ENCODE measurements around the gene RTKN.

RTKN gene

DNA sequence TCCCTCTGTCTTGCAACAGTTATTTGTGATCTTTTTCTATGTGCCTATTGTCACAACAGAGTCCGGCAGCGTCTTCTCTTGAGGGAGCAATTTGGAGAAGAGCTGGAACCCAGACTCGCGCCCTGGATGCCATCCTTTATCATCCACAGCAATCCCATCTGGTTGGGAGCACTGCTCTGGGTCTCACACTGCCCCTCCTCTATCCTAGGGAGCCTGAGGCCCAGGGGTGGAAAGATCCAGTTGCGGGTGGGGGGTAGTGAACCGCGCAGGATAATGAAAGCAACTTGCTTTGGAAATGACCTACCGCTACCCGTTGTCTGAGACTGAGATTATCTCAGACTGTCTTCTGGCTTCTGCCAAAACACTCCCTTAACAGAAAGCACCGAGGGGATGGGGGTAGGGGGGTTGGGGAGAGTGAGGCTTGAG lies 17.2 kb upstream of the RTKN start:
- no peak overlapping the region for H2AFZ ChIP-seq (ENCODE audit: low read depth)
- H3K9ac ChIP-seq, result peak overlapping the region; percentile 43; the same call in 1 of the 2 replicates
- peaks cover 22% of the 10 kb centered on the region for H3K79me2 ChIP-seq (ENCODE audit: insufficient read depth, low read depth)
- no peaks in the 10 kb centered on the region for H4K20me1 ChIP-seq (ENCODE audit: insufficient read depth)
- H3K27me3 ChIP-seq (ENCODE audit: insufficient read depth, low read depth), result no peaks in the 10 kb centered on the region
- H3K4me1 ChIP-seq (ENCODE audit: low read depth, poor library complexity, severe bottlenecking), result peaks cover 27% of the 10 kb centered on the region
- peak overlapping the region; percentile 85 for H3K4me2 ChIP-seq
- H3K4me3 ChIP-seq (IDR thresholded peaks at IDR 0.05; ENCODE audit: insufficient read depth, low read depth, low read length), result peak overlapping the region; percentile 6
- TF ChIP-seq, protein P1, sequence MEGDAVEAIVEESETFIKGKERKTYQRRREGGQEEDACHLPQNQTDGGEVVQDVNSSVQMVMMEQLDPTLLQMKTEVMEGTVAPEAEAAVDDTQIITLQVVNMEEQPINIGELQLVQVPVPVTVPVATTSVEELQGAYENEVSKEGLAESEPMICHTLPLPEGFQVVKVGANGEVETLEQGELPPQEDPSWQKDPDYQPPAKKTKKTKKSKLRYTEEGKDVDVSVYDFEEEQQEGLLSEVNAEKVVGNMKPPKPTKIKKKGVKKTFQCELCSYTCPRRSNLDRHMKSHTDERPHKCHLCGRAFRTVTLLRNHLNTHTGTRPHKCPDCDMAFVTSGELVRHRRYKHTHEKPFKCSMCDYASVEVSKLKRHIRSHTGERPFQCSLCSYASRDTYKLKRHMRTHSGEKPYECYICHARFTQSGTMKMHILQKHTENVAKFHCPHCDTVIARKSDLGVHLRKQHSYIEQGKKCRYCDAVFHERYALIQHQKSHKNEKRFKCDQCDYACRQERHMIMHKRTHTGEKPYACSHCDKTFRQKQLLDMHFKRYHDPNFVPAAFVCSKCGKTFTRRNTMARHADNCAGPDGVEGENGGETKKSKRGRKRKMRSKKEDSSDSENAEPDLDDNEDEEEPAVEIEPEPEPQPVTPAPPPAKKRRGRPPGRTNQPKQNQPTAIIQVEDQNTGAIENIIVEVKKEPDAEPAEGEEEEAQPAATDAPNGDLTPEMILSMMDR (conservative IDR thresholded peaks at IDR 0.05; ENCODE audit: low read depth, low read length), result no peak
- H3K27ac ChIP-seq, result peak overlapping the region; percentile 27; the same call in 1 of the 2 replicates
- no peaks in the 10 kb centered on the region for H3K36me3 ChIP-seq (ENCODE audit: insufficient read depth)

DNA sequence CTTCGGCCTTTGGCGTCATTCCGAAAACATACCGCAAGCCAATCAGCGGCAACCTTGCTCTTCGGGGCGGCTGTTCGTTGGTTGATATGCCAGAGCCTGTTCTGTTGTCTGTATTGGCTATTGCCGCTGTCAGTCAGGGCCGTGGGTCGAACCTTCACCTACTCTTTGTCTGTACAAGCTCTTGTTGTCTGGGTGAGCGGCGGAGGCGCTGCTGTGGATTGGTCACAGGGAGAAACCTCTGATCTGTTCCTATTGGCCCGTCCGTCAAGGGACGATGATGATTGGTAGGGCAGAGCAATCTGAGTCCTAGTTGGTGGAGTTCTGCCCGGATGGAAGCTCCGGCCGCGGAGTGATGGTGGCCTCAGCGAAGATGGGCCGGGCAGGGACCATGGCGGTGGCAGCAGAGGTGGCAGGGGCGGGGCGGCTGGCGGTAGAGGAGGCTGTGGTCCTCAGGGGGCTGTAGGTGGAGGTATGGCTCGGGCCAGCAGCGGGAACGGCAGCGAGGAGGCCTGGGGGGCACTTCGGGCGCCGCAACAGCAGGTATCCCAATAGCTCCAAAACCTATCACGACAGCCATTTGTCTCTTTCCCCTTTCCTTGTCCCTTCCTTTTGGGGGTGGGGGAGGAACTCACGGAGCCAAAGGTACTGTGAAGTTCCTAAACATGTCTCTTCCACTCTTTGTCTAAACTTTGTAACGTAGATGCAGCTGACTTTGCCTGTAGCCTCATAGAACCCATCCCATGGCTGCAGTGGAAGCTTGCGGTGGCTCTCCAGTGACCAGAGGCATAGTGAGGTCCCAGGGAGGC lies 16.6 kb upstream of the RTKN start, which contains the start of gene WBP1:
TSS of gene WBP1 (plus strand) at position 307 of the 806 bp plus-strand sequence. CDS start at position 472, 165 bp downstream.
- no peaks in the 10 kb centered on the region for H3K27me3 ChIP-seq (ENCODE audit: insufficient read depth, low read depth)
- H3K9ac ChIP-seq, result peak within 1 kb of the TSS; percentile 80
- peak within 1 kb of the TSS; percentile 99 for H3K4me2 ChIP-seq
- peak within 1 kb of the TSS; percentile 94; the same call in 1 of the 2 replicates for H2AFZ ChIP-seq (ENCODE audit: low read depth)
- TF ChIP-seq, protein P1 (conservative IDR thresholded peaks at IDR 0.05; ENCODE audit: low read depth, low read length), result no peak
- no peaks in the 10 kb centered on the region for H3K36me3 ChIP-seq (ENCODE audit: insufficient read depth)
- H3K4me3 ChIP-seq (IDR thresholded peaks at IDR 0.05; ENCODE audit: insufficient read depth, low read depth, low read length), result peak within 1 kb of the TSS; percentile 84
- H4K20me1 ChIP-seq (ENCODE audit: insufficient read depth), result no peaks in the 10 kb centered on the region
- H3K4me1 ChIP-seq (ENCODE audit: low read depth, poor library complexity, severe bottlenecking), result peaks cover 25% of the 10 kb centered on the region
- H3K79me2 ChIP-seq (ENCODE audit: insufficient read depth, low read depth), result peaks cover 18% of the 10 kb centered on the region; the same call in 1 of the 2 replicates
- peak within 1 kb of the TSS; percentile 89 for H3K27ac ChIP-seq

DNA sequence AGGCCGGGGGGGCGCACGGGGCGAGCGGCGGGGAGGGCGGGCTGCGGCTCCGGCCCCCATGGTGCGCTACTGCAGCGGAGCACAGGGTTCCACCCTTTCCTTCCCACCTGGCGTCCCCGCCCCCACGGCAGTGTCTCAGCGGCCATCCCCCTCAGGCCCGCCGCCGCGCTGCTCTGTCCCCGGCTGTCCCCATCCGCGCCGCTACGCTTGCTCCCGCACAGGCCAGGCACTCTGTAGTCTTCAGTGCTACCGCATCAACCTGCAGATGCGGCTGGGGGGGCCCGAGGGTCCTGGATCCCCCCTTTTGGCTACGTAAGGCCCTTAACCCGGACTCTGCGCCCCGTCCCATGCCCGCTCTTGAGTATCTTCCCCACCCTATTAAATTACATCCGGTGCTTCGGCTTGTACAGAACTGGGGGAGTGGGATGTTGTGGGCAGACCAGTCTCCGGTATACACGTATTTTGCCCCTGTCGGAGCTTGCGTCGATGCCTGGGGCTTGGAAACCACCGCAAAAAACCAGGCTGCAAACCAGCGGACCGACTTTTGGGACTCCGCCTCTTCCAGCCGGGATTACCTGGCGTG lies 15.9 kb upstream of the RTKN start:
- TF ChIP-seq, protein P1 (conservative IDR thresholded peaks at IDR 0.05; ENCODE audit: low read depth, low read length), result no peak

DNA sequence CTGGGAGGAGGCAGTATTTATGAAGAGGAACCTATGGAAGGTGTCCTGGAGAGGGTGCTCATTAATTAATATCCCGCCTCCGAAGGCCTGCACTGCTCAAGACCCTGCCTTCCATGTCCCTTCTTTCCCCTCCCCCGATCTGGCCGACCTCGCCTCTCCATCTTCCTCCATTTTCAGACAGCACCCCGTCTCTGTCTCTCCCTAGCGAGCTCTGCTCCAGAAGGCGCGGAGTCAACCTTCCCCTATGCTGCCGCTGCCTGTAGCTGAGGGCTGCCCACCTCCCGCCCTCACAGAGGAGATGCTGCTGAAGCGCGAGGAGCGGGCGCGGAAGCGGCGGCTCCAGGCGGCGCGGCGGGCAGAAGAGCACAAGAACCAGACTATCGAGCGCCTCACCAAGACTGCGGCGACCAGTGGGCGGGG lies 15.4 kb upstream of the RTKN start:
- H3K79me2 ChIP-seq (ENCODE audit: insufficient read depth, low read depth), result peaks cover 14% of the 10 kb centered on the region; the same call in 1 of the 2 replicates
- H3K36me3 ChIP-seq (ENCODE audit: insufficient read depth), result no peaks in the 10 kb centered on the region
- H3K4me3 ChIP-seq (IDR thresholded peaks at IDR 0.05; ENCODE audit: insufficient read depth, low read depth, low read length), result peak overlapping the region; percentile 81
- peak overlapping the region; percentile 56; the same call in 1 of the 2 replicates for H2AFZ ChIP-seq (ENCODE audit: low read depth)
- H3K9ac ChIP-seq, result 0 out of 2 replicates have a peak overlapping the region, but pooled peaks have one; percentile 80
- peaks cover 31% of the 10 kb centered on the region for H3K4me1 ChIP-seq (ENCODE audit: low read depth, poor library complexity, severe bottlenecking)
- H3K27me3 ChIP-seq (ENCODE audit: insufficient read depth, low read depth), result no peaks in the 10 kb centered on the region
- H4K20me1 ChIP-seq (ENCODE audit: insufficient read depth), result no peaks in the 10 kb centered on the region
- H3K4me2 ChIP-seq, result peak overlapping the region; percentile 99
- peak overlapping the region; percentile 89 for H3K27ac ChIP-seq
- TF ChIP-seq, protein P1 (conservative IDR thresholded peaks at IDR 0.05; ENCODE audit: low read depth, low read length), result no peak

More for the DNA sequence above, 15.9 kb upstream of the RTKN start:
- Histone ChIP-seq H3K9ac (peak overlapping the region; percentile 80), H3K4me2 (peak overlapping the region; percentile 89), H3K27ac (peak overlapping the region; percentile 89), H3K4me3 (IDR thresholded peaks at IDR 0.05; ENCODE audit: insufficient read depth, low read depth, low read length) (peak overlapping the region; percentile 84), H3K36me3 (ENCODE audit: insufficient read depth) (no peaks in the 10 kb centered on the region), H3K79me2 (ENCODE audit: insufficient read depth, low read depth) (peaks cover 14% of the 10 kb centered on the region; the same call in 1 of the 2 replicates), H4K20me1 (ENCODE audit: insufficient read depth) (no peaks in the 10 kb centered on the region), H3K4me1 (ENCODE audit: low read depth, poor library complexity, severe bottlenecking) (peaks cover 27% of the 10 kb centered on the region), H3K27me3 (ENCODE audit: insufficient read depth, low read depth) (no peaks in the 10 kb centered on the region), H2AFZ (ENCODE audit: low read depth) (peak overlapping the region; percentile 94; the same call in 1 of the 2 replicates)

All from KMS-11 (cell line).